ENCODE results near the gene PLEKHA6. TPM values are rescaled to one million over a fixed set of nuclear protein-coding genes. Genes with fewer than 3 reads are reported as not detected.

The PLEKHA6 gene
- total and polyA plus RNA-seq, 2 of the 4 experiments (the other 2 are of a cell fraction): 8.2 to 19.9 TPM

DNA sequence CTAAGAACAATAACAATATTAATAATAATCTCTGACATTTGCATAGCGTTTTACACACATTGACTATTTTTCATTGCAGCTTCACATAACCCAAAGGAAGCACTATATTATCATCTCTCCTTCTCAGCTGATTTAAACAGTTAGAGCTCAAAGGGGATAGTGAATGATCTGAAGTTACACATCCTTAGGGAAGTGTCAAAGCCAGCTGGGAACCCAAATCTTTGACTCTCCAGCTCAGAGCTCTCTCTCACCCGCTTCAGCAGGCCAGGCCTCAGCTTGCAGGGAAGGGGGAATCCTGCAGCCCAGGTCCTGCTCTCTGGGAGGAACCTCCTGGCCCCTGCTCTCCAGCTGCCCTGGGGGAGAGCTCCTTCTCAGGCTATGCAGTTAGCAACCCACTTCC, 26.3 kb downstream of the PLEKHA6 start:
- Histone ChIP-seq H3K9me1 (ENCODE audit: insufficient read depth, low read length) (peaks cover 10% of the 10 kb centered on the region; the same call in 1 of the 2 replicates), H3K18ac (ENCODE audit: low read depth, low read length) (no peak overlapping the region), H2AFZ (replicated peaks; ENCODE audit: low read length, poor library complexity) (no peak overlapping the region), H3K4me3 (ENCODE audit: insufficient read depth, low read depth, low read length) (no peak overlapping the region), H2AK5ac (ENCODE audit: low read depth, low read length) (peak overlapping the region; percentile 26; the same call in 1 of the 2 replicates), H2BK120ac (ENCODE audit: low read depth, low read length) (no peak overlapping the region), H3K36me3 (ENCODE audit: control insufficient read depth, insufficient read depth, low read length) (no peaks in the 10 kb centered on the region), H3K27me3 (ENCODE audit: control insufficient read depth, insufficient read depth, low read length) (no peaks in the 10 kb centered on the region), H3K23ac (ENCODE audit: low read depth, low read length) (no peak overlapping the region), H2BK20ac (ENCODE audit: low read depth, low read length) (no peak overlapping the region), H4K91ac (ENCODE audit: insufficient read depth, low read depth, low read length) (no peak overlapping the region), H3K79me1 (ENCODE audit: low read depth in 1 of 2, low read length in 2 of 2) (no peaks in the 10 kb centered on the region), H3K4ac (ENCODE audit: low read depth, low read length) (no peak overlapping the region), H3K56ac (ENCODE audit: extremely low read depth, insufficient read depth, low read length) (no peak overlapping the region), H4K20me1 (ENCODE audit: insufficient read depth, low read length) (no peaks in the 10 kb centered on the region), H3K9ac (ENCODE audit: low read depth, low read length) (no peak overlapping the region), H3K27ac (ENCODE audit: insufficient read depth, low read length) (no peak overlapping the region), H2BK5ac (ENCODE audit: low read depth, low read length, poor library complexity, severe bottlenecking) (no peak overlapping the region), H4K5ac (ENCODE audit: low read depth, low read length) (no peak overlapping the region), H2AK9ac (replicated peaks; ENCODE audit: low read depth, low read length, poor library complexity) (no peak overlapping the region), H3K9me3 (ENCODE audit: control insufficient read depth, insufficient read depth, low read length) (no peaks in the 10 kb centered on the region), H4K8ac (ENCODE audit: low read depth in 2 of 2, low read length in 2 of 2) (no peak overlapping the region), H3K4me2 (ENCODE audit: low read depth, low read length) (no peak overlapping the region), H2BK15ac (ENCODE audit: low read depth, low read length) (no peak overlapping the region), H3K4me1 (ENCODE audit: control insufficient read depth, insufficient read depth, low read length) (peaks cover 24% of the 10 kb centered on the region), H3K14ac (replicated peaks; ENCODE audit: low read depth, low read length) (no peak overlapping the region)
- no CpG with 5 or more reads among the region's 2 CpGs for WGBS, 2 experiments (ENCODE audit: extremely low coverage in 2 of 2, insufficient read length in 1 of 2)
- DNase-seq (no peak), ATAC-seq (ENCODE audit: low read depth) (no peak)
- dilution Hi-C loops (cut with HindIII; ENCODE audit: low sequenced_read_pairs, unreplicated experiment) (no loop called here), intact Hi-C loops (cut with micrococcal nuclease) (no loop called here), in situ Hi-C loops (cut with MboI; ENCODE audit: low sequenced_read_pairs) (no loop called here)
- CTCF ChIA-PET: no interaction called here
- TF ChIP-seq RCOR1 (IDR thresholded peaks at IDR 0.05; ENCODE audit: insufficient replicate concordance, low read length) (no peak), FOS (IDR thresholded peaks at IDR 0.05; ENCODE audit: low read depth, low read length) (no peak), NFE2L2 (IDR thresholded peaks at IDR 0.05; ENCODE audit: low read depth, low read length) (no peak), RFX5 (IDR thresholded peaks at IDR 0.05; ENCODE audit: low read depth, low read length) (no peak), SMC3 (IDR thresholded peaks at IDR 0.05; ENCODE audit: low read depth, low read length) (no peak), MAZ (IDR thresholded peaks at IDR 0.05; ENCODE audit: borderline replicate concordance, low read depth, low read length) (no peak), CHD1 (IDR thresholded peaks at IDR 0.05; ENCODE audit: low read depth, low read length) (no peak), RAD21 (IDR thresholded peaks at IDR 0.05; ENCODE audit: low read length) (no peak)
- POLR2A ChIA-PET (ENCODE audit: unreplicated experiment): no interaction called here
- BruUV-seq (replicated peaks): no TSS peak

All from IMR-90 (cell line).